B cell (primary cell): Measurements from ENCODE around the gene MYH7B. TPM values are rescaled to one million over a fixed set of nuclear protein-coding genes. Genes with fewer than 3 reads are reported as not detected.
A peak's percentile ranks its signal among the peaks of the same experiment; 100 is the strongest.

Experiments
- ATAC-seq: fragments of 200-7000 bp; cut with Tn5 transposase; one replicate; pipeline ENCODE4 v1.10.0; 2021; ENCODE audit warnings: low read depth, mild to moderate bottlenecking, moderate number of reproducible peaks, moderate library complexity
- CTCF ChIA-PET: fragments of 350-600 bp; sonication (Branson Sonifier 250); formaldehyde crosslinking; loops from one replicate; lab custom pipeline; 2021; ENCODE audit warnings: antibody characterized with exemption, inconsistent platforms; lab: Charles Lee
- POLR2A ChIA-PET: fragments of 350-600 bp; sonication (Branson Sonifier 250); formaldehyde crosslinking; loops from one replicate; lab custom pipeline; 2021; ENCODE audit warnings: antibody characterized with exemption; lab: Charles Lee
- DNase-seq: peaks from one replicate; pipeline ENCODE4 v3.0.0; 2013
- H2AFZ ChIP-seq: 2 replicates; pipeline ENCODE4 v1.6.1; 2012; ENCODE audit warnings: mild to moderate bottlenecking, low read depth, low read length; ENCODE audit not compliant: insufficient read depth, poor library complexity, severe bottlenecking
- H3K27ac ChIP-seq, 2 donors: 1 replicate in 1 of 2; 2 replicates in 1 of 2; pipeline ENCODE4 v1.5.1; 2012 to 2013; ENCODE audit warnings: low read length in 2 of 2, mild to moderate bottlenecking in 2 of 2, moderate library complexity in 1 of 2
- H3K27me3 ChIP-seq, 4 experiments: fragments of 200-600 bp in 1 of 4; sonication (generic) in 1 of 4; replicated peaks in 1 of 4; 1 replicate in 2 of 4; 2 replicates in 2 of 4; pipeline versions ENCODE4 v1.6.1 to v1.7.0; 2013 to 2016; ENCODE audit warnings: low read length in 3 of 4, mild to moderate bottlenecking in 2 of 4, mixed read lengths in 1 of 4, moderate library complexity in 1 of 4; ENCODE audit not compliant: insufficient read depth in 4 of 4, control insufficient read depth in 3 of 4; ENCODE audit errors: control extremely low read depth in 1 of 4
- H3K36me3 ChIP-seq, 2 experiments: replicated peaks in 1 of 2; 1 replicate in 1 of 2; 2 replicates in 1 of 2; pipeline versions ENCODE4 v1.6.1 to v1.7.1; 2013; ENCODE audit warnings: low read length in 1 of 2; ENCODE audit not compliant: insufficient read depth in 2 of 2, control insufficient read depth in 1 of 2; ENCODE audit errors: control extremely low read depth in 1 of 2, extremely low read depth in 1 of 2
- H3K4me1 ChIP-seq, 2 donors: fragments of 200-600 bp in 1 of 2; sonication (generic) in 1 of 2; 1 replicate in 1 of 2; 2 replicates in 1 of 2; pipeline versions ENCODE4 v1.5.1 to v1.6.1; 2013 to 2017; ENCODE audit warnings: low read length in 2 of 2; ENCODE audit not compliant: control insufficient read depth in 2 of 2, insufficient read depth in 2 of 2
- H3K4me2 ChIP-seq: replicated peaks from 2 replicates; pipeline ENCODE3; 2012; ENCODE audit warnings: mild to moderate bottlenecking, low read depth, low read length; ENCODE audit not compliant: poor library complexity, severe bottlenecking
- H3K4me3 ChIP-seq, 5 experiments: fragments of 200-600 bp in 1 of 5; sonication (generic) in 1 of 5; 1 replicate in 3 of 5; 2 replicates in 2 of 5; pipeline versions ENCODE4 v1.5.1 to v1.7.0; 2011 to 2016; ENCODE audit warnings: low read length in 4 of 5, mild to moderate bottlenecking in 4 of 5, low read depth in 2 of 5, control low read depth in 1 of 5, moderate library complexity in 1 of 5; ENCODE audit not compliant: insufficient read depth in 1 of 5; ENCODE audit errors: control extremely low read depth in 1 of 5, extremely low read depth in 1 of 5
- H3K79me2 ChIP-seq: fragments of 200-600 bp; sonication (generic); one replicate; pipeline ENCODE4 v1.6.0; 2016; ENCODE audit warnings: low read length; ENCODE audit not compliant: control insufficient read depth, insufficient read depth
- H3K9ac ChIP-seq: fragments of 200-600 bp; sonication (generic); 2 replicates; pipeline ENCODE4 v1.6.1; 2017; ENCODE audit warnings: mild to moderate bottlenecking, low read length, moderate library complexity
- H3K9me3 ChIP-seq, 3 donors: one replicate each; pipeline versions ENCODE4 v1.6.1 to v1.7.1; 2013; ENCODE audit warnings: low read length in 2 of 3; ENCODE audit not compliant: control insufficient read depth in 2 of 3, insufficient read depth in 1 of 3; ENCODE audit errors: control extremely low read depth in 1 of 3
- H4K20me1 ChIP-seq: 2 replicates; pipeline ENCODE4 v1.6.0; 2012; ENCODE audit warnings: mild to moderate bottlenecking, low read length; ENCODE audit not compliant: insufficient read depth, control insufficient read depth, poor library complexity, severe bottlenecking
- H3K27ac Mint-ChIP-seq: one replicate; pipeline ENCODE4 v1.8.0; 2021; ENCODE audit warnings: mixed read lengths
- H3K27me3 Mint-ChIP-seq: one replicate; pipeline ENCODE4 v1.8.0; 2021; ENCODE audit warnings: mixed read lengths
- H3K4me1 Mint-ChIP-seq: one replicate; pipeline ENCODE4 v1.8.0; 2021; ENCODE audit warnings: mixed read lengths
- H3K4me3 Mint-ChIP-seq: one replicate; pipeline ENCODE4 v1.8.0; 2021; ENCODE audit warnings: mixed read lengths
- H3K9me3 Mint-ChIP-seq: one replicate; pipeline ENCODE4 v1.8.0; 2022; ENCODE audit warnings: mixed read lengths; ENCODE audit not compliant: insufficient read depth
- EZH2 ChIP-seq: IDR thresholded peaks from 2 replicates; pipeline ENCODE4 v1.6.1; 2012; ENCODE audit warnings: borderline replicate concordance, low read depth, mild to moderate bottlenecking, moderate library complexity, low read length; ENCODE audit not compliant: insufficient read depth, poor library complexity, severe bottlenecking
- WGBS: methylation state at CpG from one replicate; pipeline ENCODE4 v1.1.5; 2013; ENCODE audit warnings: missing lambda C conversion rate; ENCODE audit not compliant: insufficient coverage; 5-methylcytosine and 5-hydroxymethylcytosine counted together
- intact Hi-C: fragments of 100-400 bp; cut with micrococcal nuclease; formaldehyde crosslinking; loops from one replicate; pipeline ENCODE4 v1.10.0; 2022
- polyA plus RNA-seq: library from polyadenylated mRNA; depleted of rRNA; stranded (reverse); fragments of >200 nt; gene quantifications from 2 replicates; pipeline ENCODE4 v1.2.3, GENCODE V29; 2012
- total RNA-seq, 2 donors: library from RNA; stranded (reverse); fragments of 120-200 nt in 1 of 2; gene quantifications; 1 replicate in 1 of 2; 2 replicates in 1 of 2; pipeline versions ENCODE4 v1.2.3 to v1.2.4, GENCODE V29; 2013 to 2022
- TF ChIP-seq, protein P1 (sequence below): fragments of 200-600 bp; IDR thresholded peaks from one replicate; pipeline ENCODE4 v1.8.0; 2022; ENCODE audit warnings: antibody characterized with exemption, mild to moderate bottlenecking

MYH7B gene
- total and polyA plus RNA-seq, 2 donors (not counting 1 experiment from before 2014, with no cell fraction given), result 0.79 to 1.2 TPM

DNA sequence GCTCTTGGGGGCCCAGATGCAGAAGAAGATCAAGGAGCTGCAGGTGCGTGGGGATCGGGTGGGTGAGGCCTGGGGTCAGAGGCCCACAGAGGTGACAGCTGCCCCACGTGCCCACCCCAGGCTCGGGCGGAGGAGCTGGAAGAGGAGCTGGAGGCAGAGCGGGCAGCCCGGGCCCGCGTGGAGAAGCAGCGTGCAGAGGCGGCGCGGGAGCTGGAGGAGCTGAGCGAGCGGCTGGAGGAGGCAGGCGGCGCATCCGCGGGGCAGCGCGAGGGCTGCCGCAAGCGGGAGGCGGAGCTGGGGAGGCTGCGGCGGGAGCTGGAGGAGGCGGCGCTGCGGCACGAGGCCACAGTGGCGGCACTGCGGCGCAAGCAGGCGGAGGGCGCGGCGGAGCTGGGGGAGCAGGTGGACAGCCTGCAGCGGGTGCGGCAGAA, 41.5 kb downstream of the MYH7B start:
- Mint-ChIP-seq H3K27ac (no peak overlapping the region), H3K27me3 (no peaks in the 10 kb centered on the region), H3K4me3 (no peak overlapping the region), H3K9me3 (no peaks in the 10 kb centered on the region), H3K4me1 (peaks cover 4% of the 10 kb centered on the region)
- intact Hi-C loops, result no loop called here
- ChIA-PET POLR2A (no interaction called here), CTCF (no interaction called here)
- Histone ChIP-seq H3K4me1 (no peaks in the 10 kb centered on the region), H3K4me3 (no peak overlapping the region), H3K27ac (no peak overlapping the region), H3K9me3 (no peaks in the 10 kb centered on the region), H3K9ac (no peak overlapping the region), H3K36me3 (peaks cover 0 to 44% of the 10 kb centered on the region in 2 experiments), H2AFZ (no peak overlapping the region), H3K79me2 (no peaks in the 10 kb centered on the region), H3K27me3 (no peaks in the 10 kb centered on the region), H4K20me1 (no peaks in the 10 kb centered on the region), H3K4me2 (no peak overlapping the region)
- ATAC-seq (no peak), DNase-seq (no peak)
- TF ChIP-seq EZH2, result no peak
- TF ChIP-seq, protein P1, sequence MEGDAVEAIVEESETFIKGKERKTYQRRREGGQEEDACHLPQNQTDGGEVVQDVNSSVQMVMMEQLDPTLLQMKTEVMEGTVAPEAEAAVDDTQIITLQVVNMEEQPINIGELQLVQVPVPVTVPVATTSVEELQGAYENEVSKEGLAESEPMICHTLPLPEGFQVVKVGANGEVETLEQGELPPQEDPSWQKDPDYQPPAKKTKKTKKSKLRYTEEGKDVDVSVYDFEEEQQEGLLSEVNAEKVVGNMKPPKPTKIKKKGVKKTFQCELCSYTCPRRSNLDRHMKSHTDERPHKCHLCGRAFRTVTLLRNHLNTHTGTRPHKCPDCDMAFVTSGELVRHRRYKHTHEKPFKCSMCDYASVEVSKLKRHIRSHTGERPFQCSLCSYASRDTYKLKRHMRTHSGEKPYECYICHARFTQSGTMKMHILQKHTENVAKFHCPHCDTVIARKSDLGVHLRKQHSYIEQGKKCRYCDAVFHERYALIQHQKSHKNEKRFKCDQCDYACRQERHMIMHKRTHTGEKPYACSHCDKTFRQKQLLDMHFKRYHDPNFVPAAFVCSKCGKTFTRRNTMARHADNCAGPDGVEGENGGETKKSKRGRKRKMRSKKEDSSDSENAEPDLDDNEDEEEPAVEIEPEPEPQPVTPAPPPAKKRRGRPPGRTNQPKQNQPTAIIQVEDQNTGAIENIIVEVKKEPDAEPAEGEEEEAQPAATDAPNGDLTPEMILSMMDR, result no peak
- 91% methylated on average over 33 of the region's 39 CpGs for WGBS

DNA sequence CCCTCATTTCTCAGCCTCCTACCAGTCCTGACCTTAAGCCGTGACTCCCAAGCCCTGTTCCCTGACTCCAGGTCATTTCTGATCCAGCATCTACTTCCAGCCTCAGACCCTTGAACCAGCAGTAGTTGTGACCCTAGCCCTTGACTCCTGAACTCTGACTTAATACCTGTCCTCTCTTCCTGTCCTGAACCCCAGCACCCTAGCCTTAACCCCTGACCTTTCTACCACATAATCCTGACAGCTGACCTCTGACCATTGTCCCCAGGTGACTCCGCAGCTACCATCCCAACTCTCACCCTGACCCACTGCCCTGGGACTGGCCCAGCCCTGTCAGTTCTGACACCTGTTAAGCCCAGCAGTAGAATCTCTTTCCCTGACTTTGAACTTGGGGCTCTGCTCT, 42.1 kb downstream of the MYH7B start:
- 100% methylated on average over 2 of the region's 2 CpGs for WGBS
- ATAC-seq (no peak), DNase-seq (no peak)
- H3K9me3 ChIP-seq, result no peaks in the 10 kb centered on the region
- ChIA-PET POLR2A (no interaction called here), CTCF (no interaction called here)
- H3K27me3 ChIP-seq, result no peaks in the 10 kb centered on the region
- H3K27me3 Mint-ChIP-seq, result no peaks in the 10 kb centered on the region
- intact Hi-C loops, result no loop called here
- no peak overlapping the region for H3K4me3 ChIP-seq
- no peak overlapping the region for H3K4me2 ChIP-seq
- peaks cover 0 to 50% of the 10 kb centered on the region in 2 experiments for H3K36me3 ChIP-seq
- H3K4me1 Mint-ChIP-seq, result peaks cover 4% of the 10 kb centered on the region
- H3K9ac ChIP-seq, result no peak overlapping the region
- H3K27ac Mint-ChIP-seq, result peak overlapping the region; percentile 7
- no peak overlapping the region for H3K4me3 Mint-ChIP-seq
- H3K9me3 Mint-ChIP-seq, result no peaks in the 10 kb centered on the region
- no peaks in the 10 kb centered on the region for H4K20me1 ChIP-seq
- no peaks in the 10 kb centered on the region for H3K4me1 ChIP-seq
- TF ChIP-seq EZH2, result no peak
- TF ChIP-seq, protein P1, result no peak
- H2AFZ ChIP-seq, result no peak overlapping the region
- no peak overlapping the region for H3K27ac ChIP-seq
- no peaks in the 10 kb centered on the region for H3K79me2 ChIP-seq
